LNCaP clone FGC (cell line): Measurements from ENCODE around the gene RPRD1A.
"Not testable (repeated sequence)": the region's sequence is repeated elsewhere in the genome, so short reads cannot be mapped to it uniquely, and the experiment has no call there.

Experiments used
- DNase-seq: peaks from one replicate; pipeline ENCODE4 v3.0.0-alpha.2; 2011; ENCODE audit warnings: low read depth
- H3K4me3 ChIP-seq: 2 replicates; pipeline ENCODE4 v1.5.1; 2011; ENCODE audit warnings: mild to moderate bottlenecking, low read depth, low read length, control low read depth
- TF ChIP-seq, protein P1 (sequence below): IDR thresholded peaks from 2 replicates; pipeline ENCODE4 v1.5.1; 2012; ENCODE audit warnings: mild to moderate bottlenecking; ENCODE audit not compliant: control insufficient read depth, insufficient read depth; ENCODE audit errors: extremely low read depth

RPRD1A gene

DNA sequence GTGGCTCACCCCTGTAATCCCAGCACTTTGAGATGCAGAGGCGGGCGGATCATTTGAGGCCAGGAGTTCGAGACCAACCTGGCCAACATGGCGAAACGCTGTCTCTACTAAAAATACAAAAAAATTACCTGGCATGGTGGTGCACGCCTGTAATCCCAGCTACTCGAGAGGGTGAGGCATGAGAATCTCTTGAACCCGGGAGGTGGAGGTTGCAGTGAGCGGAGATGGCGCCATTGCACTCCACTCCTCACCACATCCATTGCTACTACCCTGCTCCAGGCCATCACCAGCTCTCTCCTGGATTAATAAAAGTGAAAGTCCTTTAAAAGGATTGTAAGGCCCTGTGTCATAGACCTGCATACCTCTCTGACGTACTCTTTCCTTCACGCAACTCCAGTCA is 93.7 kb downstream of the RPRD1A start:
- TF ChIP-seq, protein P1, sequence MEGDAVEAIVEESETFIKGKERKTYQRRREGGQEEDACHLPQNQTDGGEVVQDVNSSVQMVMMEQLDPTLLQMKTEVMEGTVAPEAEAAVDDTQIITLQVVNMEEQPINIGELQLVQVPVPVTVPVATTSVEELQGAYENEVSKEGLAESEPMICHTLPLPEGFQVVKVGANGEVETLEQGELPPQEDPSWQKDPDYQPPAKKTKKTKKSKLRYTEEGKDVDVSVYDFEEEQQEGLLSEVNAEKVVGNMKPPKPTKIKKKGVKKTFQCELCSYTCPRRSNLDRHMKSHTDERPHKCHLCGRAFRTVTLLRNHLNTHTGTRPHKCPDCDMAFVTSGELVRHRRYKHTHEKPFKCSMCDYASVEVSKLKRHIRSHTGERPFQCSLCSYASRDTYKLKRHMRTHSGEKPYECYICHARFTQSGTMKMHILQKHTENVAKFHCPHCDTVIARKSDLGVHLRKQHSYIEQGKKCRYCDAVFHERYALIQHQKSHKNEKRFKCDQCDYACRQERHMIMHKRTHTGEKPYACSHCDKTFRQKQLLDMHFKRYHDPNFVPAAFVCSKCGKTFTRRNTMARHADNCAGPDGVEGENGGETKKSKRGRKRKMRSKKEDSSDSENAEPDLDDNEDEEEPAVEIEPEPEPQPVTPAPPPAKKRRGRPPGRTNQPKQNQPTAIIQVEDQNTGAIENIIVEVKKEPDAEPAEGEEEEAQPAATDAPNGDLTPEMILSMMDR = no peak
- no peak for DNase-seq
- H3K4me3 ChIP-seq = peak overlapping the region; percentile 66

DNA sequence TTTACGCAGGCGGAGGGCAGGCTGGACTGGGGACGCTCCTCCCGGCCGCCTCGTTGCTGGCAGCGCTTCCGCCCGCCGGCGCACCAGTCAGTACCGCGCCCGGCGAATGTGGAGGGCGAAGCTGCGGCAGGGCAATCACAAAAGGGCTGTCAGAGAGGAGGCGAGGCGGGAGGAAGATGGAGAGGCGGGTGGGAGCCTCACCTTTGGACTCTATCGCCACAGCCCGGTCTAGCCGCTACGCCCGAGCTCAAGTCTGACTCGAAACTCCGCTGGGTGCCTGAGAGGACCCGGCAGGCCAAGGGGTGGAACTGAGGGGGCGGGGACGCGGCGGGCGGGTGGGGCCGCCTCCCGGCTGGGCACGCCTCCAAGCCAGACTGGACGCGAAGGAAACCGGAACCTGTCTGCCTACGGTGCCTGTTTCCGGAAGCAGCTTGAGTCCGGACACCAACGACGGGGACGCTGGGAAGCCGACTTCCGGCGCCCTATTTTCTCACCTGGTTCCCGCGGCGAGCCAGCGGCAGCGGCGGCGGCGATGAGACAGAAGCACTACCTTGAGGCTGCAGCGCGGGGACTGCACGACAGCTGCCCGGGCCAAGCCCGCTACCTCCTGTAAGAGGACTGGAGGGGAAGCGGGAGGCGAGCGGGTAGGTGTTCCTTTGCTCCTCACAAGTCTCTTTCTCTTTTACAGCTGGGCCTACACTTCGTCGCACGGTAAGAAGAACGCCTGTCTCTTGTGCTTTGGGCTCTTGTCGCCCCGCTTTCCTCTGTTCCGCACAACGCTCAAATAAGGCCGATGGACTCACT is 95.0 kb downstream of the RPRD1A start, which contains the start of gene RMP24:
TSS of gene RMP24 (plus strand) at position 483 of the 804 bp plus-strand sequence.
- peak; percentile 90 for DNase-seq
- TF ChIP-seq, protein P1 = no peak
- H3K4me3 ChIP-seq = peak within 1 kb of the TSS; percentile 66

DNA sequence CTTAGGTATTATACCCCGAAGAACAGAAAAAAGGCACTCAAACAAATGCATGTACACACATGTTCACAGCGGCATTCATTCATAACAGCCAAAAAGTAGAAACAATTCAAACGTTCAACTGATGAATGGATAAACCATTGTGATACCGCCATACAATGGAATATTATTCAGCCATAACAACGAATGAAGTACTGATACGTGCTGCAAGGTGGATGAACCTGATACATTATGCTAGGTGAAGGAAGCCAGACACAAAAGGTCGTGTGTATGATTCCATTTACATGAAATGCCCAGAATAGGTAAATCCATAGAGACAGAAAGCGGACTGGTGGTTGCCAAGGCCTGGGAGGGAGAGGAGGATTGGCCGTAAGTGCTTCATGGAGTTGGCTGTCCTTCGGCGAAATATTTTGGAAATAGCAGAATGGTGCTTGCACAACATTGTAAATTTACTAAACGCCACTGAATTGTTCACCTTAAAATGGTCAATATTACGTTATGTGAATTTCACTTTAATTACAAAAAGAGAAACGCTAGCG is 95.6 kb downstream of the RPRD1A start:
- DNase-seq = no peak

DNA sequence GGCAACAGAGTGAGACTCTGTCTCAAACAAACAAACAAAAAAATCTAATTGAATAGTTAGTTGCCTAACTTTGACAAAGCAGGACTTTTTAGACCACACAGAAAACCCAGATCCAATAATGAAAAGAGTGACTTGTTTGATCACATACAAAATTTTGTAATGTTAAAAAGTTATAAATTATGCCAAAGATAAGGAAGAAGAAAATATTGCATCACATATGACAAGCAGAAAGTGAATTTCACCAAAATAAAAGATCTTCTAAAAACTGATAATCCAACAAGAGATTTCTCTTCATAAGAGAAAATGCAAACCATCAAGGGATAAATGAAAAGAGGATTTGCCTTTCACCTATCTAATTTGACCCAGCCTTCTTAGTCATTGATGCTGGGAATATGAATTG is 97.7 kb downstream of the RPRD1A start:
- TF ChIP-seq, protein P1 = no peak
- no peak for DNase-seq
- H3K4me3 ChIP-seq = no peak overlapping the region

More for the DNA sequence above, 95.6 kb downstream of the RPRD1A start:
- peak overlapping the region; percentile 66 for H3K4me3 ChIP-seq
- TF ChIP-seq, protein P1 = no peak

DNA sequence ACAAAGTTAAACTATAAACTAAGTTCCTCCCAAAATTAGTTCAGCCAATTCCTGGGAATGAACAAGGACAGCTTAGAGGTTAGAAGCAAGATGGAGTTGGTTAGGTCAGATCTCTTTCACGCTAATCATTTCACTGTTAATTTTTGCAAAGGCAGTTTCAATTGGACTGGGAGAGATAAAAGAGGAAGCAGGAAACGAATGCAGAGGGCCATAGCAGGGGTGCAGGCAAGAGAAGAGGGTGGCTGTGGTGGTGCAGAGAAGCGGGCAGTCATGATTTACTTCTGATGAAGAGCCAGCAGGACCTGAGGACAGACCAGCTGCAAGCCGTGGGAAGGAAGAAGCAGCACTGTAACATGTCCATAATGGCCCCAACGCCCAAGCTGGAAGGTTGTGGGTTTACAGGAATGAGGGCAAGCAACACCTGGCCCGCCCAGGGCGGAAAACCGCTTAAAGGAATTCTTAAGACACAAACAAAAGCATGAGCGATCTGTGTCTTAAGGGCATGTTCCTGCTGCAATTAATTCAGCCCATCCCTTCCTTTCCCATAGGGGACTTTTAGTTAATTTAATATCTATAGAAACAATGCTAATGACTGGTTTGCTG is 99.0 kb downstream of the RPRD1A start:
- TF ChIP-seq, protein P1 = no peak
- no peak overlapping the region for H3K4me3 ChIP-seq
- DNase-seq = no peak

DNA sequence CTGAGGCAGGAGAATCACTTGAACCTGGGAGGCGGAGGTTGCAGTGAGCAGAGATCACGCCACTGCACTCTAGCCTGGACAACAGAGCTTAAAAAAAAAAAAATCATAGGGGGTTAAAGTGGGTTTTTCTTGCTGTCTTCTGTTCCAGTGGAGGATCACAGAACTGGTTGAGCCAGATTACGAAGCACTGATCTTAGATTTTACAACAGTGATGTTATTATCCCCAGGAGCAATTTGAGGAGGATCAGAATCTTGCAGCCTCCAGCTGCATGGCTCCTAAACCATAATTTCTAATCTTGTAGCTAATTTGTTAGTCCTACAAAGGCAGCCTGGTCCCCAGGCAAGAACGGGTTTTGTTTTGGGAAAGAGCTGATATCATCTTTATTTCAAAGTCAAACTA is 99.5 kb downstream of the RPRD1A start:
- H3K4me3 ChIP-seq, DNase-seq: not testable (repeated sequence)

DNA sequence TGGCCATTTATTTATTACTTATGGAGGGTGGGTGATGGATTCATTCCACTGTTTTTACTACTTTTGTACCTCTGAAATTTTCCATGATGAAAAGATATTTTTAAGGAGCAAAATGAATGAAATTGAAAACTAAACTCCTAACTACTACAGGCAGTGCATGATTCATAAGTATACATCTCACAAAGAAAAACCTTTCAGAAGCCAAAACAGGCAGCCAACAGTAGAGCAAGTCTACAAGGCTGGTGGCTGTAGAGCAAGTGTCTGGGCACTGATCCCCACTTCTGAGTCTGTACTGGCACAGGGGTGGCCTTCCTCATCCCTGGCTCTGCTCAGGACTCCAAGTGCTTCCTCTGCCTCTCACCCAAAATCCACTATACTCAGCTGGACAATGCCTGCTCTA is 103.0 kb downstream of the RPRD1A start:
- TF ChIP-seq, protein P1 = no peak
- no peak for DNase-seq
- H3K4me3 ChIP-seq = no peak overlapping the region
